Astrocyte (in vitro differentiated cells and primary cell): Measurements from ENCODE around the gene NLGN1. TPM values are rescaled to one million over a fixed set of nuclear protein-coding genes. Genes with fewer than 3 reads are reported as not detected.

Experiments
- DNase-seq: peaks from one replicate; pipeline ENCODE4 v3.0.0-alpha.2; 2010; ENCODE audit warnings: low read depth
- FAIRE-seq: peaks from 2 replicates; lab custom pipeline; 2011; peaks lifted over from hg19 to GRCh38; lab: Jason Lieb, UNC
- H2AFZ ChIP-seq: 2 replicates; pipeline ENCODE4 v1.6.0; 2012; ENCODE audit warnings: low read depth, low read length, inconsistent platforms
- H3K27ac ChIP-seq: 2 replicates; pipeline ENCODE4 v1.5.1; 2011; ENCODE audit warnings: low read depth, low read length, inconsistent platforms
- H3K27me3 ChIP-seq: 2 replicates; pipeline ENCODE4 v1.6.0; 2011; ENCODE audit warnings: low read length, inconsistent platforms; ENCODE audit not compliant: insufficient read depth
- H3K36me3 ChIP-seq: 2 replicates; pipeline ENCODE4 v1.5.1; 2011; ENCODE audit warnings: low read length, inconsistent platforms; ENCODE audit not compliant: insufficient read depth
- H3K4me1 ChIP-seq: 2 replicates; pipeline ENCODE4 v1.5.1; 2011; ENCODE audit warnings: low read length, inconsistent platforms; ENCODE audit not compliant: insufficient read depth
- H3K4me2 ChIP-seq: 2 replicates; pipeline ENCODE4 v1.6.0; 2012; ENCODE audit warnings: low read length, inconsistent platforms
- H3K4me3 ChIP-seq: 2 replicates; pipeline ENCODE4 v1.5.1; 2011; ENCODE audit warnings: low read depth, mild to moderate bottlenecking, low read length, inconsistent platforms; ENCODE audit not compliant: insufficient read depth
- H3K79me2 ChIP-seq: 2 replicates; pipeline ENCODE4 v1.6.0; 2012; ENCODE audit warnings: mild to moderate bottlenecking, low read length, inconsistent platforms; ENCODE audit not compliant: insufficient read depth
- H3K9ac ChIP-seq: 2 replicates; pipeline ENCODE4 v1.6.0; 2012; ENCODE audit warnings: mild to moderate bottlenecking, low read length, inconsistent platforms
- H3K9me3 ChIP-seq: 2 replicates; pipeline ENCODE4 v1.5.1; 2012; ENCODE audit warnings: low read depth, mild to moderate bottlenecking, low read length, inconsistent platforms; ENCODE audit not compliant: insufficient read depth
- H4K20me1 ChIP-seq: 2 replicates; pipeline ENCODE4 v1.6.0; 2012; ENCODE audit warnings: low read length, inconsistent platforms; ENCODE audit not compliant: insufficient read depth
- H3K27ac Mint-ChIP-seq: one replicate; pipeline ENCODE4 v1.8.0; 2021; ENCODE audit warnings: mild to moderate bottlenecking, mixed read lengths; ENCODE audit not compliant: unreplicated experiment
- H3K27me3 Mint-ChIP-seq: one replicate; pipeline ENCODE4 v1.8.0; 2021; ENCODE audit warnings: low read depth, mixed read lengths; ENCODE audit not compliant: unreplicated experiment
- H3K36me3 Mint-ChIP-seq: one replicate; pipeline ENCODE4 v1.8.0; 2021; ENCODE audit warnings: low read depth, mixed read lengths; ENCODE audit not compliant: unreplicated experiment
- H3K4me1 Mint-ChIP-seq: one replicate; pipeline ENCODE4 v1.8.0; 2021; ENCODE audit warnings: low read depth, mixed read lengths; ENCODE audit not compliant: unreplicated experiment
- H3K4me3 Mint-ChIP-seq: one replicate; pipeline ENCODE4 v1.8.0; 2021; ENCODE audit warnings: mild to moderate bottlenecking, moderate library complexity, mixed read lengths; ENCODE audit not compliant: unreplicated experiment
- H3K9me3 Mint-ChIP-seq: one replicate; pipeline ENCODE4 v1.8.0; 2021; ENCODE audit warnings: mild to moderate bottlenecking, mixed read lengths; ENCODE audit not compliant: unreplicated experiment
- CTCF ChIP-seq: IDR thresholded peaks from 2 replicates; pipeline ENCODE4 v1.5.1; 2011; ENCODE audit warnings: low read depth, mild to moderate bottlenecking, inconsistent platforms, low read length, moderate library complexity; ENCODE audit not compliant: insufficient read depth
- EZH2 ChIP-seq: IDR thresholded peaks from 2 replicates; pipeline ENCODE4 v1.6.1; 2012; ENCODE audit warnings: mild to moderate bottlenecking, low read length, inconsistent platforms; ENCODE audit not compliant: insufficient read depth
- total RNA-seq: library from RNA; stranded (reverse); gene quantifications from 2 replicates; pipeline ENCODE4 v1.2.1, GENCODE V29; 2021

The NLGN1 gene
- total RNA-seq, 1 donor from 2014 or later, result 1.2 TPM

GRCh38 chr3:174216019-174216418 is 818.5 kb downstream of the NLGN1 start:
- H3K27me3 ChIP-seq, result no peaks in the 10 kb centered on the region
- no peaks in the 10 kb centered on the region for H3K36me3 Mint-ChIP-seq
- H3K36me3 ChIP-seq, result no peaks in the 10 kb centered on the region
- no peak overlapping the region for H3K27ac Mint-ChIP-seq
- H3K4me1 ChIP-seq, result no peaks in the 10 kb centered on the region
- FAIRE-seq (no peak), DNase-seq (no peak)
- H3K9me3 ChIP-seq, result no peaks in the 10 kb centered on the region
- H3K27ac ChIP-seq, result no peak overlapping the region
- H3K79me2 ChIP-seq, result no peaks in the 10 kb centered on the region
- no peaks in the 10 kb centered on the region for H3K9me3 Mint-ChIP-seq
- H3K4me3 Mint-ChIP-seq, result no peak overlapping the region
- H4K20me1 ChIP-seq, result no peaks in the 10 kb centered on the region
- H3K27me3 Mint-ChIP-seq, result no peaks in the 10 kb centered on the region
- H3K4me2 ChIP-seq, result no peak overlapping the region
- no peak overlapping the region for H3K9ac ChIP-seq
- H3K4me3 ChIP-seq, result no peak overlapping the region
- H3K4me1 Mint-ChIP-seq, result no peaks in the 10 kb centered on the region
- TF ChIP-seq CTCF (no peak), EZH2 (no peak)
- H2AFZ ChIP-seq, result no peak overlapping the region

GRCh38 chr3:174216946-174217718 is 819.6 kb downstream of the NLGN1 start:
- Histone ChIP-seq H4K20me1 (no peaks in the 10 kb centered on the region), H3K9me3 (no peaks in the 10 kb centered on the region), H3K4me1 (no peaks in the 10 kb centered on the region), H3K4me3 (no peak overlapping the region), H3K9ac (no peak overlapping the region), H3K79me2 (no peaks in the 10 kb centered on the region), H3K4me2 (no peak overlapping the region), H3K36me3 (no peaks in the 10 kb centered on the region), H3K27ac (no peak overlapping the region), H3K27me3 (no peaks in the 10 kb centered on the region), H2AFZ (no peak overlapping the region)
- no peak for DNase-seq
- Mint-ChIP-seq H3K36me3 (no peaks in the 10 kb centered on the region), H3K4me3 (no peak overlapping the region), H3K27ac (no peak overlapping the region), H3K27me3 (no peaks in the 10 kb centered on the region), H3K9me3 (no peaks in the 10 kb centered on the region), H3K4me1 (no peaks in the 10 kb centered on the region)
- TF ChIP-seq EZH2 (no peak), CTCF (no peak)
- peak; percentile 29 for FAIRE-seq

DNA sequence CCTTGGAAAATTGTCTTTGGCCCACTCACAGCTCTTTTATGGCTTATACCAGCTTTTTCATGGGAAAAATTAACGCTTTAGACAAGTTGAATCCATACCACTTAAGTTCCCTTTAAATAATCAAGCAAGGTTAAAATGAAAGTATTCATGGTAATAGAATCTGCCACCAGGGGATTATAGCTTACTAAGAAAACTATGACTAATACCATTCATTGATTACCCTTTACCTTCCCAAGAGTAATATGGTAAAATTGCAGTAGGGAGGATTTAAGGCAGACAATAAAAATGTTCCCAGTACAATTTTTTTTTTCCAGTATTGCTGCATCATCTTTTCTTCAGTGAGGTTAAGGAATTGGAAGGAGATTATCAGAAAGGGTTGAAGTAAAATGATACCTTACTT is 820.5 kb downstream of the NLGN1 start:
- no peaks in the 10 kb centered on the region for H3K9me3 Mint-ChIP-seq
- H3K27me3 Mint-ChIP-seq, result no peaks in the 10 kb centered on the region
- FAIRE-seq, result no peak
- Histone ChIP-seq H3K9ac (no peak overlapping the region), H3K4me1 (no peaks in the 10 kb centered on the region), H3K79me2 (no peaks in the 10 kb centered on the region), H3K4me3 (no peak overlapping the region), H2AFZ (no peak overlapping the region), H3K36me3 (no peaks in the 10 kb centered on the region), H3K9me3 (no peaks in the 10 kb centered on the region), H3K27ac (no peak overlapping the region), H3K27me3 (no peaks in the 10 kb centered on the region), H3K4me2 (no peak overlapping the region), H4K20me1 (no peaks in the 10 kb centered on the region)
- no peak for TF ChIP-seq EZH2
- TF ChIP-seq CTCF, result no peak
- no peak for DNase-seq
- no peaks in the 10 kb centered on the region for H3K4me1 Mint-ChIP-seq
- no peak overlapping the region for H3K4me3 Mint-ChIP-seq
- no peak overlapping the region for H3K27ac Mint-ChIP-seq
- H3K36me3 Mint-ChIP-seq, result no peaks in the 10 kb centered on the region
